Effector memory CD4-positive, alpha-beta T cell (primary cell): ENCODE measurements around the gene SH2D1A.
"Not testable (repeated sequence)": the region's sequence is repeated elsewhere in the genome, so short reads cannot be mapped to it uniquely, and the experiment has no call there.

Experiments
- DNase-seq, 3 donors: peaks; one replicate each; pipeline ENCODE4 v3.0.0-alpha.2; 2020
- H3K27ac ChIP-seq: 2 replicates; pipeline ENCODE4 v1.7.0; 2013; ENCODE audit warnings: mild to moderate bottlenecking, low read length, moderate library complexity; ENCODE audit not compliant: insufficient read depth, poor library complexity, severe bottlenecking
- H3K27me3 ChIP-seq: replicated peaks from 2 replicates; pipeline ENCODE4 v1.7.0; 2013; ENCODE audit warnings: mild to moderate bottlenecking, low read length; ENCODE audit not compliant: insufficient read depth, control insufficient read depth, poor library complexity, severe bottlenecking
- H3K36me3 ChIP-seq: 2 replicates; pipeline ENCODE4 v1.7.0; 2013; ENCODE audit warnings: mild to moderate bottlenecking, low read length, moderate library complexity; ENCODE audit not compliant: control insufficient read depth, insufficient read depth
- H3K4me1 ChIP-seq: 2 replicates; pipeline ENCODE4 v1.7.0; 2013; ENCODE audit warnings: low read length, mild to moderate bottlenecking; ENCODE audit not compliant: control insufficient read depth, insufficient read depth, poor library complexity, severe bottlenecking
- H3K4me3 ChIP-seq: 2 replicates; pipeline ENCODE4 v1.7.0; 2013; ENCODE audit warnings: low read length, low read depth, mild to moderate bottlenecking; ENCODE audit not compliant: insufficient read depth, poor library complexity, severe bottlenecking
- H3K9me3 ChIP-seq: 2 replicates; pipeline ENCODE4 v1.7.0; 2013; ENCODE audit warnings: mild to moderate bottlenecking, low read length, moderate library complexity; ENCODE audit not compliant: control insufficient read depth
- total RNA-seq, 3 donors: gene quantifications; one replicate each; lab custom pipeline; 2026; lab: John Stamatoyannopoulos, UW

Gene SH2D1A
- total RNA-seq: 55.8 to 61.4 (median 59.1) reads per million in 3 donors

DNA sequence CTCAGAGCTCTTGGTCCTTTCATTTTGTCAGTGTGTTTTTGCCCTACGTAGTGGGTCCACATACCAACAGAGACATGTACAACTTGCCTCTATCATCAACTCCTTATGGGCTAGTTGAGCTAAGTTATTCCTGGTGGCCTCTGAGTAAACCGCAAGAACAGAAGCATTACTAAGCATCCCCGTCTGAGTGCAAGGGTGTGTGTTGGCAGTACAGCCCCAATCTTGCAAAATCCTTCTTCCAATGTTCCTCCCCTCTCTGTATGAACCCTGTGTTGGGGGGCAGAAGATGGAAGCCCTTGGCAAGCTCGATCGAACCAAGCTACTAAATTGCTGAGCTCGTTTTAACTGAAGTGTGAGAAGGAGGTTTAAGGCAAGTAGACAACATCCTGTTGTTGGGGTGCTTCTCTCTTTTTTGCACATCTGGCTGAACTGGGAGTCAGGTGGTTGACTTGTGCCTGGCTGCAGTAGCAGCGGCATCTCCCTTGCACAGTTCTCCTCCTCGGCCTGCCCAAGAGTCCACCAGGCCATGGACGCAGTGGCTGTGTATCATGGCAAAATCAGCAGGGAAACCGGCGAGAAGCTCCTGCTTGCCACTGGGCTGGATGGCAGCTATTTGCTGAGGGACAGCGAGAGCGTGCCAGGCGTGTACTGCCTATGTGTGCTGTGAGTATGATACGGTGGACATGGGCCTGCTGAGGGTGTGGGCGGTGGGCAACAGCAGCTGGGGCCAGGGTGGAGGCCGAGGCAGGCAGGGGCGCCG lies at the start of gene SH2D1A:
TSS of gene SH2D1A (plus strand) at position 447 of the 760 bp plus-strand sequence. CDS start at position 527, 80 bp downstream.
- H3K9me3 ChIP-seq: no peaks in the 10 kb centered on the region
- H3K4me1 ChIP-seq: peaks cover 6% of the 10 kb centered on the region
- no peaks in the 10 kb centered on the region for H3K27me3 ChIP-seq
- peak within 1 kb of the TSS; percentile 78 for H3K27ac ChIP-seq
- H3K36me3 ChIP-seq: no peaks in the 10 kb centered on the region
- DNase-seq: peak in 1 of 3 donors; percentile 8
- peak within 1 kb of the TSS; percentile 58 for H3K4me3 ChIP-seq

DNA sequence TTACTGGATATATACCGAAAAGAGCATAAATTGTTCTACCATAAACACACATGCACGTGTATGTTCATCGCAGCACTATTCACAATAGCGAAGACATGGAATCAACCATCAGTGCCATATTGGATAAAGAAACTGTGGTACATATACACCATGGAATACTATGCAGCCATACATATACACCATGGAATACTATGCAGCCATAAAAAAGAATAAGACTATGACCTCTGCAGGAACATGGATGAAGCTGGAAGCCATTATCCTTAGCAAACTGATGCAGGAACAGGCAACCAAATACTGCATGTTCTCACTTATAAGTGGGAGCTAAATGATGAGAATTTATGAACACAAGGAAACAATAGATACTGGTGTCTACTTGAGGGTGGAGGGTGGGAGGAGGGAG lies 47.0 kb upstream of the SH2D1A start:
- not testable (repeated sequence) for H3K9me3 ChIP-seq, H3K4me3 ChIP-seq, H3K27ac ChIP-seq, H3K27me3 ChIP-seq, H3K36me3 ChIP-seq, H3K4me1 ChIP-seq, DNase-seq

DNA sequence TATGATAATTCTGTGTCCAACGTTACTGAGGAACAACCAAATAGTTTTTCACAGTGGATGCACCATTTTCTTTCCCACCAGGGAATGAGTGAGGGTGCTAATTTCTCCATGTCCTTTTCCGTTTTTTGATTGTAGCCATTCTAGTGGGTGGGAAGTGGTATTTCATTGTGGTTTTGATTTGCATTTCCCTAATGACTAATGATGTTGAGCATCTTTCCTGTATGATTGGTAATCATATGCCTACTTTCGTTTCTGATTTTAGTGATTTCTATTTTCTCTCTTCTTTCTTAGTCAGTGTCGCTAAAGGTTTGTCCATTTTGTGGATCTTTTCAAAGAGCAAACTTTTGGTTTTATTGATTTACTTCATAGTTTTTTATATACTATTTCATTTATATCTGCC lies 46.0 kb upstream of the SH2D1A start:
- no peaks in the 10 kb centered on the region for H3K27me3 ChIP-seq
- H3K4me3 ChIP-seq: no peak overlapping the region
- H3K9me3 ChIP-seq: no peaks in the 10 kb centered on the region
- DNase-seq: no peak
- no peaks in the 10 kb centered on the region for H3K36me3 ChIP-seq
- H3K27ac ChIP-seq: no peak overlapping the region
- no peaks in the 10 kb centered on the region for H3K4me1 ChIP-seq

DNA sequence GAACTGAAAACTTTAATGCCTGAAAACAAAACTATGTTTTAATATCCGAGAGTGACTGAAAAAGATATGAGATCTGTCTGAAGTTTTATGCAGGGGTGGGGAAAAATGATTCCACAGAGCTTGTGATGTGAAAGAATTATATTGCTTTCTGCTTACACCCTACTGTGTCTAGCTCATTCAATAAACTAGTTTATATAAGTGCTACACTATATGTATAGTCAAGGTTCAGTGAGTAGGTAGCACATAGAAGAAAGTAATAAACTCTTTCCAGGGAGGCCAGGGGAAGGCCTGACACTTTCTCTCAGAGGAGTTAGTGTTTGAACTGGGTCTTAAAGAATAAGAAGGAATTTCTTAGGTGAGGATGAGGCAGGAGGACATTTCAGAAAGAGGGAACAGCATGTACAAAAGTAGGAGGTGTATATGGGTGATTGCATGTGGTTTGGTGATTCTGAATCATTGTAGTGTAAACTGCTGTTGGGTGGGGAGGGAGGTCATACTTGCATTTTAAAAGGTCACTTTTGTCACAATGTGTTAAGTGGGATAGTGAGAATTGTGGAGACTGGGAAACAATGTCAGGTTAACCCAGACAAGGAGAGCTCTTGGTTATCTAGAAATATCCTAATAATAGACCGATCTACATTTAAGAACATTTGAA lies 39.0 kb upstream of the SH2D1A start:
- Histone ChIP-seq H3K4me1 (no peaks in the 10 kb centered on the region), H3K27me3 (no peaks in the 10 kb centered on the region), H3K27ac (no peak overlapping the region), H3K9me3 (no peaks in the 10 kb centered on the region), H3K4me3 (no peak overlapping the region), H3K36me3 (no peaks in the 10 kb centered on the region)
- DNase-seq: no peak

DNA sequence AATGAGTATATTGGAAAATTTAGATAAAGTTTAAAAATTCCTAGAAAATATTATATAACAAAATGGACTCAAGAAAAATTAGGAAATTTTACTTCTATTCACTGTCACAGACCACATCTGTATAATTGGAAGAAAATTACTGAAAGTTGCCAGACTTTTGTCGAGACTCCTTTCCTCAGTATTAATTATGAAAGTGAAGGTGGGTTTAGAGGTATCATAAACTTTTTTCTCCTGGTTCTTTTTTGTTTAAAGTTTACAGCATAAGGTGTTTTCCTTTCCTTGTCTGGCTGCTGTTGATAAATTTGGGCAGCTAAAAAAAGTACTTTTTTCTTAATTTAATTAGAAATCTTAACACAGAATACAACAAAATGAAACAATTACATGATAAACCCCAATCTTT lies 20.6 kb upstream of the SH2D1A start:
- no peaks in the 10 kb centered on the region for H3K36me3 ChIP-seq
- no peak overlapping the region for H3K4me3 ChIP-seq
- H3K4me1 ChIP-seq: no peaks in the 10 kb centered on the region
- no peak overlapping the region for H3K27ac ChIP-seq
- H3K27me3 ChIP-seq: no peaks in the 10 kb centered on the region
- H3K9me3 ChIP-seq: no peaks in the 10 kb centered on the region
- no peak for DNase-seq

DNA sequence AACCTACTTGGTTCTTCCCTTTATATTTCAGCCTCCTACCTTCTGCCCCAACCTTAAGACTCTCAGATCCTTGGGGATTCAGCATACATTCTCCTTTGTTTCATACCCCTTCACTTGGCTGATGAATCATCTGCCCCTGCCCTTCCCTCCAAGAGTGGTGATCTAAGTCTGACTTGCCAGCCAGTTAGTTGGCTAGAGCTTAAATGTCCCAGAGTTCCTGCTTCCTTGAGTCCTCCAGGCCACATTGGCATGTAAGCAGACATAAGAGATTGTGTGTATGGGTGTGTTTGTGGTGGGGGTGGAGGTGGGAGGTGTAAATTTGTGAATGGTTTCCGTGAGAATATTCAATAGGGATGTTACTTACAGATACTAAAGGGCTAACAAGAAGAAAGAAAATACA lies 17.6 kb upstream of the SH2D1A start:
- DNase-seq: no peak
- no peaks in the 10 kb centered on the region for H3K27me3 ChIP-seq
- no peaks in the 10 kb centered on the region for H3K36me3 ChIP-seq
- no peaks in the 10 kb centered on the region for H3K4me1 ChIP-seq
- H3K27ac ChIP-seq: no peak overlapping the region
- H3K4me3 ChIP-seq: no peak overlapping the region
- H3K9me3 ChIP-seq: no peaks in the 10 kb centered on the region

DNA sequence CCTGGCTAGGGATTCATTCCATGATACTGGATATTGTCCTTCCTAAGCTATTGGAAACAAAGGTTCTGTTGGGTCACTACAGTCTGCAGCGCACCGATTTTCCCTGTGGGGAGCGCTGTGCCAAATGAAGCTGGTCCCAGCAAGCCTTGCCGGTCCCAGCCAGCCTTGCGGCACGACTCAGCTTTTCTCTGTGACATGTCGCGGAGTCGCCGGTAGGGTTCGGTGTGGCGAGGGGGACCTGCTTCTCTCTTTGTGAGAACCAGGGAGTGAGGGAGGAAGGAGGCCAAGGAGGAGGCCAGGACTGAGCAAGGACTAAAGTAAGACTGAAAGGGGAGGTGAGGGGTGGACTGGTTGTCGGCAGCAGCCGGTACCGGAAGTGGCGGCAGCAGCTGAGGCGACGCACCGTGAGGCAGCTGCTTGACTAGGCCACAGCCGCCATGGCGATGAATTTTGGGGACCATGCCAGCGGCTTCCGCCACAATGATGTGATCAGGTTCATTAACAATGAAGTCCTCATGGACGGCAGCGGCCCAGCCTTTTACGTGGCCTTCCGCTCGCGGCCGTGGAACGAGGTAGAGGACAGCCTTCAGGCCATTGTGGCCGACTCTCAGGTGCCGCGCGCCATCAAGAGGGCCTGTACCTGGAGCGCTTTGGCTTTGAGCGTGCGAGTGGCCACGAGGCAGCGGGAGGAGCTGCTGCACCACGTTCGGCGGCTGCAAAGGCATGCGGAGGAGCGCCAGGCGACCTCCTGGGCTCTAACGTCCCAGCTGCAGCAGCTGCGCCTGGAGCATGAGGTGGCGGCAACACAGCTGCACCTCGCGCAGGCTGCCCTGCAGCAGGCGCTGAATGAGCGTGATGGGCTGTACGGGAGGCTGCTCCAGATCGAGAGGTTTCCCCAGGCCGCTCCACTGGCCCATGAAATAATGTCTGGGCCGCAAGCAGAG lies 13.6 kb upstream of the SH2D1A start, which contains the start of gene TEX13D:
TSS of gene TEX13D (plus strand) at position 180 of the 944 bp plus-strand sequence. CDS start at position 438, 258 bp downstream.
- Histone ChIP-seq H3K4me3 (no peak within 1 kb of the TSS), H3K4me1 (no peaks in the 10 kb centered on the region), H3K27me3 (no peaks in the 10 kb centered on the region), H3K9me3 (no peaks in the 10 kb centered on the region), H3K36me3 (no peaks in the 10 kb centered on the region), H3K27ac (no peak within 1 kb of the TSS)
- DNase-seq: no peak

DNA sequence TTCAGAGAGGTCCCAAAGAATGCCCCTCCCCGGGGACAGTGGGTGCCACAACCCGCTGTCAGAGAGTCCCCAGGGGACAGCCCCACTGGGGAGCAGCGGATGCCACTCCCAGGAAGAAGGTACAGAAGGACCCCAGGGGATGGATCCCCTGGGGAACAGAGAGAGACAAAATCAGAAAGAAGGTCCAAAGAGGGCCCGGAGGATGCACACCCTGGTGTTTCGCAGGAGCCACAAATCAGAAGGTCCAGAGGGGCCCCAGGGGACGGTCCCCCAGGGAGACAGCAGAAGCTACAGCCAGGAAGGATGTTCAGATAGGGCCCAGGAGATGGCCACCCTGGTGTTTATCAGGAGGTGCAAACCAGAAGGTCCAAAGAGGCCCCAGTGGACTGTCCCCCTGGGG lies 12.5 kb upstream of the SH2D1A start:
- Histone ChIP-seq H3K4me1 (no peaks in the 10 kb centered on the region), H3K36me3 (no peaks in the 10 kb centered on the region), H3K27ac (no peak overlapping the region), H3K4me3 (no peak overlapping the region), H3K9me3 (no peaks in the 10 kb centered on the region), H3K27me3 (no peaks in the 10 kb centered on the region)
- no peak for DNase-seq

DNA sequence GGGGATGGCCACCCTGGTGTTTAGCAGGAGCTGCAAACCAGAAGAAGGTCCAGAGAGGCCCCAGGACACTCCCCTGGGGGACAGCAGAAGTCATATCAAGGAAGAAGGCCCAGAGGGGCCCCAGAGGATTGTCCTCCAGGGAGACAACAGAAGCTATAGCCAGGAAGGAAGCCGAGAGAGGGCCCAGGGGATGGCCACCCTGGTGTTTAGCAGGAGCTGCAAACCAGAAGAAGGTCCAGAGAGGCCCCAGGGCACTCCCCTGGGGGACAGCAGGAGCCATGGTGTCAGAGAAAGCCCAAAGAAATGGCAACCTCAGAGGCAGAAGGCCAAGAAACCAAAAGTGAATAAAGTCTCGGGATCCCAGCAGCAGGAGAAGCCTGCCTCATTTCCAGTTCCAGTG lies 11.8 kb upstream of the SH2D1A start:
- not testable (repeated sequence) for H3K4me3 ChIP-seq, DNase-seq, H3K9me3 ChIP-seq, H3K4me1 ChIP-seq, H3K27ac ChIP-seq, H3K27me3 ChIP-seq, H3K36me3 ChIP-seq
